ENCODE results near the gene CCNYL1.
"Not testable (repeated sequence)": the region's sequence is repeated elsewhere in the genome, so short reads cannot be mapped to it uniquely, and the experiment has no call there.

The CCNYL1 gene

DNA sequence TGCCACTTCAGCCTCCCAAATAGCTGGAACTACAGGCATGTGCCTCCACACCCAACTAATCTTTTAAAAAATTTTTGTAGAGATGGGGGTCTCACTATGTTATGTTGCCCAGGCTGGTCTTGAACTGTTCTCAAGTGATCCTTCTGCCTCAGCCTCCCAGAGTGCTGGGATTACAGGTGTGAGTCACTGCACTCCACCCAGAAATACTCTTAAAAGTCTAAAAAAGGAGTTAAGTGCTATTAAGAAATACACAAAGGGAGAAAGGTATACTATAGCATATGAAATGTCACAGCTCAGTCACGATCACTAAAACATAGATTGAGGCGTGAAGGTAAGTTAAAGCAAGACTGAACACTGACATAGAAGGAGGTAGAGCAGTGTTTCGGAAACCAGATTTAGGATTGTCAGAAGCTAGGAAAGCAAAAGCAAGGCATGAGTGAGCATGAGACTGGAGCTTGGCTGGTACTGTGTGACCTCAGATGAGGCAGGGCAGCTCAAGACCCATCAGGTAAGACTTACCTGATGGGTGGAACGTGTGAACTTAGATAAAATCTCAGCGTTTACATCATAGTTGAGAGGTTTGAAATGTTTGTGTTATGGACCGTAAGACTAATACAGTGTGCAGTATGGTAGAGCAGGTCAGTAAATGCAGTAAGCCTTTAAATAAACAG lies 9.2 kb downstream of the CCNYL1 start:
- no peaks in the 10 kb centered on the region for H3K36me3 ChIP-seq (ENCODE audit: control insufficient read depth in 2 of 2, insufficient read depth in 2 of 2, low read length in 2 of 2)
- no peaks in the 10 kb centered on the region for H3K27me3 ChIP-seq (ENCODE audit: control insufficient read depth in 1 of 2, insufficient read depth in 2 of 2, low read length in 2 of 2)
- H3K9me3 ChIP-seq (ENCODE audit: control insufficient read depth in 2 of 2, low read length in 2 of 2), result no peaks in the 10 kb centered on the region
- no peaks in the 10 kb centered on the region for H3K4me1 ChIP-seq (ENCODE audit: control insufficient read depth, insufficient read depth, low read length)
- H3K27ac ChIP-seq (ENCODE audit: low read length), result no peak overlapping the region
- no peak overlapping the region for H3K9ac ChIP-seq (ENCODE audit: low read length in 2 of 2)
- H3K4me3 ChIP-seq (ENCODE audit: low read length in 2 of 2), result no peak overlapping the region

DNA sequence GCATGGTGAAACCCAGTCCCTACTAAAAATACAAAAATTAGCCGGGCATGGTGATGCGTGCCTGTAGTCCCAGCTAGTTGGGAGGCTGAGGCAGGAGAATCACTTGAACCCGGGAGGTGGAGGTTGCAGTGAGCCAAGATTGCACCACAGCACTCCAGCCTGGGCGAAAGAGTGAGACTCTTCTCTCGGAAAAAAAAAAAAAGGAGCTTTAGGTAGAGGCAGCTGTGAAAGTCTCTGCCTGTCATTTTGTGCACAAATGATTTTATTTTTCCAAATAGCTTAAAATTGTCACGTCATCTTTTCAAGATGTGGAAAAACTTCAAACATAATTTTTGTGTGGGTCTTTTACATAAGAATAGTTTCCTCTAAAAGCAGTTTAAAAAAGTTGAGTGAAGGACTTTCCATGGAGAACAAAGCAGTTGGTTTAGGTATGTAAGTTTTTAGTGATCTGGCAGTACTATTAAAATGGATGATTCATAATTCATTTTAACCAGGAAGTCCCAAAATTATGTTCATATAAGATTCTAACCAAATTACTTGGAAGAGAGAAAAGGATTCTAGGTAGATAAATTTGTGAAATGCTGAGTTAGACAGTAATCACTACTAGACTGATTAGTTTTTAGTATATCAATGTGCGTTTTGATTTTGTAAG lies 11.5 kb downstream of the CCNYL1 start:
- no peaks in the 10 kb centered on the region for H3K36me3 ChIP-seq (ENCODE audit: control insufficient read depth in 2 of 2, insufficient read depth in 2 of 2, low read length in 2 of 2)
- no peak overlapping the region for H3K27ac ChIP-seq (ENCODE audit: low read length)
- no peak overlapping the region for H3K9ac ChIP-seq (ENCODE audit: low read length in 2 of 2)
- no peaks in the 10 kb centered on the region for H3K27me3 ChIP-seq (ENCODE audit: control insufficient read depth in 1 of 2, insufficient read depth in 2 of 2, low read length in 2 of 2)
- no peaks in the 10 kb centered on the region for H3K9me3 ChIP-seq (ENCODE audit: control insufficient read depth in 2 of 2, low read length in 2 of 2)
- no peaks in the 10 kb centered on the region for H3K4me1 ChIP-seq (ENCODE audit: control insufficient read depth, insufficient read depth, low read length)
- no peak overlapping the region for H3K4me3 ChIP-seq (ENCODE audit: low read length in 2 of 2)

DNA sequence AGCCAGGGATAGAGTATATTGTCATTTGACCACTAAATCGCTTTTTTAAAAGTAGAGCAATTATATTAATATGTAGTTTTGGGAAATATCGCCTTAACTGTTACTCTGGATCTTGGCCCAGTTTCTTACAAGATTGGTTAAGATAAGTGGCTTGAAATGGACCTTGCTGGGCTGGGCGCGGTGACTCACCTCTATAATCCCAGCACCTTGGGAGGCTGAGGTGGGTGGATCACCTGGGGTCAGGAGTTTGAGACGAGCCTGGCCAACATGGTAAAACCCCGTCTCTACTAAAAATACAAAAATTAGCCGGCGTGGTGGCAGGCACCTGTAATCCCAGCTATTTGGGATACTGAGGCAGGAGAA lies 12.0 kb downstream of the CCNYL1 start:
- not testable (repeated sequence) for H3K4me1 ChIP-seq (ENCODE audit: control insufficient read depth, insufficient read depth, low read length); H3K36me3 ChIP-seq (ENCODE audit: control insufficient read depth in 2 of 2, insufficient read depth in 2 of 2, low read length in 2 of 2); H3K27ac ChIP-seq (ENCODE audit: low read length); H3K9ac ChIP-seq (ENCODE audit: low read length in 2 of 2); H3K27me3 ChIP-seq (ENCODE audit: control insufficient read depth in 1 of 2, insufficient read depth in 2 of 2, low read length in 2 of 2); H3K4me3 ChIP-seq (ENCODE audit: low read length in 2 of 2); H3K9me3 ChIP-seq (ENCODE audit: control insufficient read depth in 2 of 2, low read length in 2 of 2)

DNA sequence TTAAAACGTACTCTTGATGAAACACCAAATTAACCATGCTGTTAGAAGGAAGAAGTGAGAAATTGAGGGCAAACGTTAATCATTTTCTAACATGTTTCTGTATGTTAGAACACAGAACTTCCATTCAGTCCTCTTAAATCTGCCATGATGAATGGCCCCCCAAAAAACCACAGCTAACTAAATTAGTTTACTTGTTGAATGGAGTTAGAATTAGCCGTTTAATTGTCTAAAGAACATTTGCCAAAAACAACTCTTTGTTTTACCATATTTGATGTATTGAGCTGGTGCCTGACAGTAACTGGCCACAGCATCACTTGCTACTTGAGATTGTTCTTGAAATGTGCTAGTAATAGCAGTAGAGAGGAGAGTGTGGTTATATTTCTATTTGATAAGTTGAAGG lies 12.7 kb downstream of the CCNYL1 start:
- no peak overlapping the region for H3K9ac ChIP-seq (ENCODE audit: low read length in 2 of 2)
- H3K4me1 ChIP-seq (ENCODE audit: control insufficient read depth, insufficient read depth, low read length), result no peaks in the 10 kb centered on the region
- H3K9me3 ChIP-seq (ENCODE audit: control insufficient read depth in 2 of 2, low read length in 2 of 2), result no peaks in the 10 kb centered on the region
- no peak overlapping the region for H3K27ac ChIP-seq (ENCODE audit: low read length)
- H3K36me3 ChIP-seq (ENCODE audit: control insufficient read depth in 2 of 2, insufficient read depth in 2 of 2, low read length in 2 of 2), result no peaks in the 10 kb centered on the region
- H3K27me3 ChIP-seq (ENCODE audit: control insufficient read depth in 1 of 2, insufficient read depth in 2 of 2, low read length in 2 of 2), result no peaks in the 10 kb centered on the region
- no peak overlapping the region for H3K4me3 ChIP-seq (ENCODE audit: low read length in 2 of 2)

DNA sequence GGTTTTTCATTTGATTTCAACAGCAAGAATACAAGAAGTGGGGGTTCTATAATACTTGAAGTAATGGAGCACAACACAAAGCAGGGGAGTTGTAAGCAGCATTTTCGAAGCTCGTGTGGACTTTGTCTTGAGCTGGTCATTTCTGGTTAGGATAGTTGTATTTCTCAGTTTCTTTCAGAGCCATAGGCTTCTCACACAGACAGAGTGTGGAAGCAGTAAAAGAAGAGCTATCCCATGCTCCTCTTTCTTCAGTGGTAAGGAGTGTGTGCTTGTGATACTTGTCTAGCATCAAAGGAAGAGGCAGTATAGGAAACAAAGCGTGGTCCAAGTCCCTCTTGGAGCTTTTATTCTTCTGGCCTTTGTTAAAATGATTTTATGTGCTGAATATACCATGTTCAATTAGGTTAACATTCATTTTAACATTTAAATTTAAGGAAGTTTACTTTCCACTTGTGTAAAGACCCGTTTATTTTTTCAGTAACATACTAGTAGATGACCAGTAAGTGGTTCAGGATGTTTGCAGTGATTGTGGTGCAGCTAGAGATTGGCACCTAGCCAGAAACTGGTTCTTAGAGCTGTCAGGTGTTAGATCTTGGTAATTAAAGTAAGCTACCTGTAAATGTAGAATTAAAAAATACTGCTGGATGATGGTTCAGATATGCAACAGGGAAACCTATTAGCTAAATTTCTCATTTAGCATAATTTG lies 14.6 kb downstream of the CCNYL1 start:
- H3K9me3 ChIP-seq (ENCODE audit: control insufficient read depth in 2 of 2, low read length in 2 of 2), result no peaks in the 10 kb centered on the region
- no peaks in the 10 kb centered on the region for H3K27me3 ChIP-seq (ENCODE audit: control insufficient read depth in 1 of 2, insufficient read depth in 2 of 2, low read length in 2 of 2)
- no peak overlapping the region for H3K9ac ChIP-seq (ENCODE audit: low read length in 2 of 2)
- no peaks in the 10 kb centered on the region for H3K36me3 ChIP-seq (ENCODE audit: control insufficient read depth in 2 of 2, insufficient read depth in 2 of 2, low read length in 2 of 2)
- no peak overlapping the region for H3K4me3 ChIP-seq (ENCODE audit: low read length in 2 of 2)
- H3K4me1 ChIP-seq (ENCODE audit: control insufficient read depth, insufficient read depth, low read length), result no peaks in the 10 kb centered on the region
- no peak overlapping the region for H3K27ac ChIP-seq (ENCODE audit: low read length)

DNA sequence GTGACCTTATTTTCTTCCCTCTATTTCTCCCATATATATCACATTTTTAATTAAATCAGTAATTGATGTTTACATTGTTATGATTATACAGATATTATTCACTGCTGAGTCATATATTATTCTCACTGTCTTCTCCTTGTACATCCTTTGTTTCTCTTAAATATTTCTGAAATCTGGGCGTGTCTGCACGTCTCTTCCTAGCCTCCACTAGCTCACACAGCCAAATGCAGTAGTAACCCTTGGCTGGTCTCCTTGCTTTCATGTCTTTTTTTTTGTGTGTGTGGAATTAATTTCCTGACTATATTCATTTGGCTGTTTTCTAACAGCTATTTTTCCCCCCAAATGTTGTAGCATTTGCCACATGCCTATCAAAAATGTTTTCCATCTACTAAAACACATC lies 15.8 kb downstream of the CCNYL1 start:
- Histone ChIP-seq H3K36me3 (ENCODE audit: control insufficient read depth in 2 of 2, insufficient read depth in 2 of 2, low read length in 2 of 2) (no peaks in the 10 kb centered on the region), H3K4me3 (ENCODE audit: low read length in 2 of 2) (no peak overlapping the region), H3K27ac (ENCODE audit: low read length) (no peak overlapping the region), H3K9ac (ENCODE audit: low read length in 2 of 2) (no peak overlapping the region), H3K27me3 (ENCODE audit: control insufficient read depth in 1 of 2, insufficient read depth in 2 of 2, low read length in 2 of 2) (no peaks in the 10 kb centered on the region), H3K9me3 (ENCODE audit: control insufficient read depth in 2 of 2, low read length in 2 of 2) (no peaks in the 10 kb centered on the region), H3K4me1 (ENCODE audit: control insufficient read depth, insufficient read depth, low read length) (no peaks in the 10 kb centered on the region)

DNA sequence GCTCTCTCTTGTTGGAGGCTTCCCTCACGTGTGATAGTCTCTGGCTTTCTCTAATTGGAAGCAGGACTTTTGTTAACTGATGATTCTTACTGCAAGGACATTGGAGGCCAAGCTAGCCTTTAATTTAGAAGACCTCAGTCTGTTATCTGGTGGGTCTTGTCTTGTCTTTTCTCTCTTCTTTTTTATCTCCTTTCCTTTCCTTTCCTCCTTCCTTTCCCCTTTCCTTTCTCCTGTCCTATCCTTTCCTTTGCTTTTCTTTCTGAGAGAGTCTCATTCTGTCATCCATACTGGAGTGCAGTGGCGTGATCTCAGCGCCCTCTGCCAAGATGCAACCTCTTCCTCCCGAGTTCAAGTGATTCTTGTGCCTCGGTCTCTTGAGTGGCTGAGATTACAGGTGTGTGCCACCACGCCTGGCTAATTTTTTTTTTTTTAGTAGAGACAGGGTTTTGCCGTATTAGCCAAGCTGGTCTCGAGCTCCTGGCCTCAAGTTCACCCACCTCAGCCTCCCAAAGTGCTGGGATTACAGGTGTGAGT lies 18.1 kb downstream of the CCNYL1 start:
- Histone ChIP-seq H3K27ac (ENCODE audit: low read length) (no peak overlapping the region), H3K4me1 (ENCODE audit: control insufficient read depth, insufficient read depth, low read length) (no peaks in the 10 kb centered on the region), H3K9me3 (ENCODE audit: control insufficient read depth in 2 of 2, low read length in 2 of 2) (no peaks in the 10 kb centered on the region), H3K4me3 (ENCODE audit: low read length in 2 of 2) (no peak overlapping the region), H3K27me3 (ENCODE audit: control insufficient read depth in 1 of 2, insufficient read depth in 2 of 2, low read length in 2 of 2) (no peaks in the 10 kb centered on the region), H3K9ac (ENCODE audit: low read length in 2 of 2) (no peak overlapping the region), H3K36me3 (ENCODE audit: control insufficient read depth in 2 of 2, insufficient read depth in 2 of 2, low read length in 2 of 2) (no peaks in the 10 kb centered on the region)

- Histone ChIP-seq H3K9ac (ENCODE audit: low read length in 2 of 2) (no peak overlapping the region), H3K36me3 (ENCODE audit: control insufficient read depth in 2 of 2, insufficient read depth in 2 of 2, low read length in 2 of 2) (no peaks in the 10 kb centered on the region)
Observed at GRCh38 chr2:207731138-207731537, 19.7 kb downstream of the CCNYL1 start.

GRCh38 chr2:207733597-207734240 lies 22.3 kb downstream of the CCNYL1 start:
- H3K36me3 ChIP-seq (ENCODE audit: control insufficient read depth in 2 of 2, insufficient read depth in 2 of 2, low read length in 2 of 2), result peaks cover 0 to 2% of the 10 kb centered on the region in 2 donors
- no peaks in the 10 kb centered on the region for H3K4me1 ChIP-seq (ENCODE audit: control insufficient read depth, insufficient read depth, low read length)
- H3K9me3 ChIP-seq (ENCODE audit: control insufficient read depth in 2 of 2, low read length in 2 of 2), result no peaks in the 10 kb centered on the region
- no peak overlapping the region for H3K4me3 ChIP-seq (ENCODE audit: low read length in 2 of 2)
- H3K27ac ChIP-seq (ENCODE audit: low read length), result no peak overlapping the region
- H3K27me3 ChIP-seq (ENCODE audit: control insufficient read depth in 1 of 2, insufficient read depth in 2 of 2, low read length in 2 of 2), result no peaks in the 10 kb centered on the region
- no peak overlapping the region for H3K9ac ChIP-seq (ENCODE audit: low read length in 2 of 2)

More at GRCh38 chr2:207731138-207731537, 19.7 kb downstream of the CCNYL1 start:
- H3K27ac ChIP-seq (ENCODE audit: low read length), result no peak overlapping the region
- H3K4me1 ChIP-seq (ENCODE audit: control insufficient read depth, insufficient read depth, low read length), result no peaks in the 10 kb centered on the region
- no peak overlapping the region for H3K4me3 ChIP-seq (ENCODE audit: low read length in 2 of 2)
- H3K9me3 ChIP-seq (ENCODE audit: control insufficient read depth in 2 of 2, low read length in 2 of 2), result no peaks in the 10 kb centered on the region
- H3K27me3 ChIP-seq (ENCODE audit: control insufficient read depth in 1 of 2, insufficient read depth in 2 of 2, low read length in 2 of 2), result no peaks in the 10 kb centered on the region

DNA sequence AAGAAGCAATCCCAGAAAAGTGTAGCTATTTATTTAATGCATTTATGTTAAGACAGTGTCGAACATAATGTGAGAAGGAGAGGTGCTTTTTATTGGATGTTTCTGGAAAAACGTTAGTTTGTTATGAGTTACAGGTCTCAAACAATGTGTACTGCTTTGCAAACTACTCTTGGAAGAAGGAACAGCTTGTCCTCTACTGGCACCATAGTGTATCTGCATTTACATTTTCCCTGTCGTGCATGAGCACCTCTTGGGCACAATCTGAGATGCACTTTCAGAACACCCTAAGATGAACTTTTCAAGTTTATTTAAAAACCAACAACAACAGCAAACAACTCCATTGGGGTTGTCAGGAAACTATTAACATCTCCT lies 22.8 kb downstream of the CCNYL1 start:
- Histone ChIP-seq H3K27ac (ENCODE audit: low read length) (no peak overlapping the region), H3K9me3 (ENCODE audit: control insufficient read depth in 2 of 2, low read length in 2 of 2) (no peaks in the 10 kb centered on the region), H3K36me3 (ENCODE audit: control insufficient read depth in 2 of 2, insufficient read depth in 2 of 2, low read length in 2 of 2) (peaks cover 0 to 2% of the 10 kb centered on the region in 2 donors), H3K9ac (ENCODE audit: low read length in 2 of 2) (no peak overlapping the region), H3K4me1 (ENCODE audit: control insufficient read depth, insufficient read depth, low read length) (no peaks in the 10 kb centered on the region), H3K27me3 (ENCODE audit: control insufficient read depth in 1 of 2, insufficient read depth in 2 of 2, low read length in 2 of 2) (no peaks in the 10 kb centered on the region), H3K4me3 (ENCODE audit: low read length in 2 of 2) (no peak overlapping the region)

All from stomach smooth muscle (tissue), 2 donors.